ENCODE results near the gene KCNQ1. TPM values are rescaled to one million over a fixed set of nuclear protein-coding genes. Genes with fewer than 3 reads are reported as not detected.

KCNQ1 gene
- total and polyA plus RNA-seq, 2 of the 13 experiments (the other 11 are each of a cell fraction or from before 2014, with no cell fraction given), result 0.02 to 0.08 TPM

DNA sequence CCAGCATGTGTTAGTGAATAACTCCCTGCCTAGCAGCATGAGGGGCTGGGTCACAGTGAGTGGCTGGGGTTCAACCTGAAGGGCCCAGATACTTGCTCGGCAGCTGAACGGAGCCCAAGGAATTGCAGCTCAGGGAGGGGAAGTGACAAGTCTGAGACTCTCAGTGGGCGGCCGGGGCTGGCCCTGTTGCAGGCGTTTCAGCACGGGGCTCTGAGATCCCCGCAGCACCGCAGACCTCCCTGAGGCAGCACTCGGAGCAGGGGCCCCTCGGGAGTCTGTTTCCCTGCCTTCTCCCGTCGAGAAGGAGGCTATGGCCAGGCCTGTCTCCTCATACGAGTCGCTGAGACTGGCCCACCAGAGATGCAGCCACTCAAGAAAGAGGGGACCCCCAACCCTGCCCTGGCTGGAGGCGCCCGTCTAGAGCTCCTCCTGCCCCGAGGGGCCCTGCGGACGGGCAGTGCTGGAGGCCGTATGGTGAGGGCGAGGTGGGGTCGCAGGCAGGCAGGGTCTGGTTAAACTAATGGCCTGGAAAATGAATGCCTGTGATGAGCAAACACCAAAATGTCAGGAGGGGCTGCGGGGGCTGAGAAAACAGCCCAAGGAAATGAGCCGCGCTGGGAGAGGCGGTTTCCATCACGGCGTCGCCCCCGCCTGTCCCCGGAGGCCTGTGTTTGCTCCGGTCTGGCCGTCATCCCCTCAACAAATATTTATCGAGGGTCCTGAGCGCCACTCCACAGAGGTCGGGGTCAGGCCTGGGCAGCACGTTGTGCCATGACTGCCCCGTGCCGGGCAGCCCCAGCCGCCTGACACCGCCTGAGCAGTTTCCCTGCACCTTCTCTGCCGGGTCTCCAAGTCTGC is 35.0 kb upstream of the KCNQ1 start (continued):
- TF ChIP-seq, protein P1, sequence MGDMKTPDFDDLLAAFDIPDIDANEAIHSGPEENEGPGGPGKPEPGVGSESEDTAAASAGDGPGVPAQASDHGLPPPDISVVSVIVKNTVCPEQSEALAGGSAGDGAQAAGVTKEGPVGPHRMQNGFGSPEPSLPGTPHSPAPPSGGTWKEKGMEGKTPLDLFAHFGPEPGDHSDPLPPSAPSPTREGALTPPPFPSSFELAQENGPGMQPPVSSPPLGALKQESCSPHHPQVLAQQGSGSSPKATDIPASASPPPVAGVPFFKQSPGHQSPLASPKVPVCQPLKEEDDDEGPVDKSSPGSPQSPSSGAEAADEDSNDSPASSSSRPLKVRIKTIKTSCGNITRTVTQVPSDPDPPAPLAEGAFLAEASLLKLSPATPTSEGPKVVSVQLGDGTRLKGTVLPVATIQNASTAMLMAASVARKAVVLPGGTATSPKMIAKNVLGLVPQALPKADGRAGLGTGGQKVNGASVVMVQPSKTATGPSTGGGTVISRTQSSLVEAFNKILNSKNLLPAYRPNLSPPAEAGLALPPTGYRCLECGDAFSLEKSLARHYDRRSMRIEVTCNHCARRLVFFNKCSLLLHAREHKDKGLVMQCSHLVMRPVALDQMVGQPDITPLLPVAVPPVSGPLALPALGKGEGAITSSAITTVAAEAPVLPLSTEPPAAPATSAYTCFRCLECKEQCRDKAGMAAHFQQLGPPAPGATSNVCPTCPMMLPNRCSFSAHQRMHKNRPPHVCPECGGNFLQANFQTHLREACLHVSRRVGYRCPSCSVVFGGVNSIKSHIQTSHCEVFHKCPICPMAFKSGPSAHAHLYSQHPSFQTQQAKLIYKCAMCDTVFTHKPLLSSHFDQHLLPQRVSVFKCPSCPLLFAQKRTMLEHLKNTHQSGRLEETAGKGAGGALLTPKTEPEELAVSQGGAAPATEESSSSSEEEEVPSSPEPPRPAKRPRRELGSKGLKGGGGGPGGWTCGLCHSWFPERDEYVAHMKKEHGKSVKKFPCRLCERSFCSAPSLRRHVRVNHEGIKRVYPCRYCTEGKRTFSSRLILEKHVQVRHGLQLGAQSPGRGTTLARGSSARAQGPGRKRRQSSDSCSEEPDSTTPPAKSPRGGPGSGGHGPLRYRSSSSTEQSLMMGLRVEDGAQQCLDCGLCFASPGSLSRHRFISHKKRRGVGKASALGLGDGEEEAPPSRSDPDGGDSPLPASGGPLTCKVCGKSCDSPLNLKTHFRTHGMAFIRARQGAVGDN (CRISPR knock-in tag; IDR thresholded peaks at IDR 0.05), result peak; percentile 95
- TF ChIP-seq RBAK (CRISPR knock-in tag; IDR thresholded peaks at IDR 0.05) (no peak), IKZF4 (CRISPR knock-in tag; IDR thresholded peaks at IDR 0.05; ENCODE audit: borderline replicate concordance, low read depth, not compliant biosample characterization) (no peak), MAZ (IDR thresholded peaks at IDR 0.05; ENCODE audit: borderline replicate concordance, low read depth, low read length) (no peak), MAZ (CRISPR knock-in tag; IDR thresholded peaks at IDR 0.05; ENCODE audit: low read depth) (no peak; the same call in 1 of the 2 replicates), ZNF768 (CRISPR knock-in tag; IDR thresholded peaks at IDR 0.05) (no peak), ZNF713 (CRISPR knock-in tag; IDR thresholded peaks at IDR 0.05) (no peak), CCDC6 (CRISPR knock-in tag; IDR thresholded peaks at IDR 0.05) (no peak; the same call in 1 of the 2 replicates), ZNF207 (IDR thresholded peaks at IDR 0.05; ENCODE audit: borderline replicate concordance) (no peak), ZBTB8A (CRISPR knock-in tag; IDR thresholded peaks at IDR 0.05; ENCODE audit: borderline replicate concordance, low read depth) (no peak), ZNF7 (CRISPR knock-in tag; IDR thresholded peaks at IDR 0.05) (no peak), ZNF441 (CRISPR knock-in tag; IDR thresholded peaks at IDR 0.05; ENCODE audit: borderline replicate concordance) (no peak), MIXL1 (CRISPR knock-in tag; IDR thresholded peaks at IDR 0.05) (peak; percentile 63; the same call in 1 of the 2 replicates), PRMT3 (CRISPR knock-in tag; IDR thresholded peaks at IDR 0.05; ENCODE audit: borderline replicate concordance, low read depth) (no peak), ZNF547 (CRISPR knock-in tag; IDR thresholded peaks at IDR 0.05) (no peak), CREB1 (IDR thresholded peaks at IDR 0.05) (no peak), CREB1 (CRISPR knock-in tag; IDR thresholded peaks at IDR 0.05) (no peak), LCORL (IDR thresholded peaks at IDR 0.05) (no peak), LCORL (CRISPR knock-in tag; IDR thresholded peaks at IDR 0.05) (peak; percentile 91)
- TF ChIP-seq, protein P2, sequence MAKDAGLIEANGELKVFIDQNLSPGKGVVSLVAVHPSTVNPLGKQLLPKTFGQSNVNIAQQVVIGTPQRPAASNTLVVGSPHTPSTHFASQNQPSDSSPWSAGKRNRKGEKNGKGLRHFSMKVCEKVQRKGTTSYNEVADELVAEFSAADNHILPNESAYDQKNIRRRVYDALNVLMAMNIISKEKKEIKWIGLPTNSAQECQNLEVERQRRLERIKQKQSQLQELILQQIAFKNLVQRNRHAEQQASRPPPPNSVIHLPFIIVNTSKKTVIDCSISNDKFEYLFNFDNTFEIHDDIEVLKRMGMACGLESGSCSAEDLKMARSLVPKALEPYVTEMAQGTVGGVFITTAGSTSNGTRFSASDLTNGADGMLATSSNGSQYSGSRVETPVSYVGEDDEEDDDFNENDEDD (CRISPR knock-in tag; IDR thresholded peaks at IDR 0.05; ENCODE audit: borderline replicate concordance), result no peak; the same call in 1 of the 2 replicates
- TF ChIP-seq, protein P3, sequence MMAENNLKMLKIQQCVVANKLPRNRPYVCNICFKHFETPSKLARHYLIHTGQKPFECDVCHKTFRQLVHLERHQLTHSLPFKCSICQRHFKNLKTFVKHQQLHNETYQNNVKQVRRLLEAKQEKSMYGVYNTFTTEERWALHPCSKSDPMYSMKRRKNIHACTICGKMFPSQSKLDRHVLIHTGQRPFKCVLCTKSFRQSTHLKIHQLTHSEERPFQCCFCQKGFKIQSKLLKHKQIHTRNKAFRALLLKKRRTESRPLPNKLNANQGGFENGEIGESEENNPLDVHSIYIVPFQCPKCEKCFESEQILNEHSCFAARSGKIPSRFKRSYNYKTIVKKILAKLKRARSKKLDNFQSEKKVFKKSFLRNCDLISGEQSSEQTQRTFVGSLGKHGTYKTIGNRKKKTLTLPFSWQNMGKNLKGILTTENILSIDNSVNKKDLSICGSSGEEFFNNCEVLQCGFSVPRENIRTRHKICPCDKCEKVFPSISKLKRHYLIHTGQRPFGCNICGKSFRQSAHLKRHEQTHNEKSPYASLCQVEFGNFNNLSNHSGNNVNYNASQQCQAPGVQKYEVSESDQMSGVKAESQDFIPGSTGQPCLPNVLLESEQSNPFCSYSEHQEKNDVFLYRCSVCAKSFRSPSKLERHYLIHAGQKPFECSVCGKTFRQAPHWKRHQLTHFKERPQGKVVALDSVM (CRISPR knock-in tag; IDR thresholded peaks at IDR 0.05), result peak; percentile 17; the same call in 1 of the 2 replicates
- TF ChIP-seq, protein P4, sequence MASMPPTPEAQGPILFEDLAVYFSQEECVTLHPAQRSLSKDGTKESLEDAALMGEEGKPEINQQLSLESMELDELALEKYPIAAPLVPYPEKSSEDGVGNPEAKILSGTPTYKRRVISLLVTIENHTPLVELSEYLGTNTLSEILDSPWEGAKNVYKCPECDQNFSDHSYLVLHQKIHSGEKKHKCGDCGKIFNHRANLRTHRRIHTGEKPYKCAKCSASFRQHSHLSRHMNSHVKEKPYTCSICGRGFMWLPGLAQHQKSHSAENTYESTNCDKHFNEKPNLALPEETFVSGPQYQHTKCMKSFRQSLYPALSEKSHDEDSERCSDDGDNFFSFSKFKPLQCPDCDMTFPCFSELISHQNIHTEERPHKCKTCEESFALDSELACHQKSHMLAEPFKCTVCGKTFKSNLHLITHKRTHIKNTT (CRISPR knock-in tag; IDR thresholded peaks at IDR 0.05), result no peak

Data from HepG2 (cell line).